NT2/D1 (cell line): Measurements from ENCODE around the gene MAFF.

ENCODE experiments used
- SUZ12 ChIP-seq: IDR thresholded peaks from 2 replicates; pipeline ENCODE4 v1.6.1; 2011; ENCODE audit not compliant: insufficient read length, insufficient read depth; ENCODE audit errors: extremely low read depth
- YY1 ChIP-seq: IDR thresholded peaks from 2 replicates; pipeline ENCODE4 v1.6.1; 2011; ENCODE audit not compliant: insufficient read length, insufficient read depth
- ZNF274 ChIP-seq: IDR thresholded peaks from 2 replicates; pipeline ENCODE4 v1.6.1; 2011; ENCODE audit warnings: mild to moderate bottlenecking, low read depth, low read length

DNA sequence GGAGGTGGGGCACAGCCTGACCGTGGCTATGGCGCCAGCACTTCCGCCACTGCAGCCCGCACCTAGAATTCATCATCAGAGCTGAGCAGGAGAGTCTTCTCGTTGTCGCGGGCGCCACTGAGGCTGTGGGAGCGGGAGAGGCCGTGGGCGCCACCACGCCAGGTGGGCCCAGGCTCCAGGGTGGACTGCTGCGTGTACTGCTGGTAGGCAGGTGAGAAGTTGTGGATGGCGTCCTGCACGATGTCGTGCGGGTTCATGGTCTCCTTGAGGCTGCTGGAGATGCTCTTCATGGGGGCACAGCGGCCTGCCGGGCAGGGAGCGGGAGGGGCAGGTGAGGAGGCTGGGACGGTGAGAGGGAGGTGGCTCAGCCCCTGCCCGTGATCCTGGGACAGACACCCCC lies 19.6 kb downstream of the MAFF start:
- TF ChIP-seq ZNF274 (no peak), YY1 (no peak), SUZ12 (no peak)
